ENCODE results near the gene PPL.

DNA sequence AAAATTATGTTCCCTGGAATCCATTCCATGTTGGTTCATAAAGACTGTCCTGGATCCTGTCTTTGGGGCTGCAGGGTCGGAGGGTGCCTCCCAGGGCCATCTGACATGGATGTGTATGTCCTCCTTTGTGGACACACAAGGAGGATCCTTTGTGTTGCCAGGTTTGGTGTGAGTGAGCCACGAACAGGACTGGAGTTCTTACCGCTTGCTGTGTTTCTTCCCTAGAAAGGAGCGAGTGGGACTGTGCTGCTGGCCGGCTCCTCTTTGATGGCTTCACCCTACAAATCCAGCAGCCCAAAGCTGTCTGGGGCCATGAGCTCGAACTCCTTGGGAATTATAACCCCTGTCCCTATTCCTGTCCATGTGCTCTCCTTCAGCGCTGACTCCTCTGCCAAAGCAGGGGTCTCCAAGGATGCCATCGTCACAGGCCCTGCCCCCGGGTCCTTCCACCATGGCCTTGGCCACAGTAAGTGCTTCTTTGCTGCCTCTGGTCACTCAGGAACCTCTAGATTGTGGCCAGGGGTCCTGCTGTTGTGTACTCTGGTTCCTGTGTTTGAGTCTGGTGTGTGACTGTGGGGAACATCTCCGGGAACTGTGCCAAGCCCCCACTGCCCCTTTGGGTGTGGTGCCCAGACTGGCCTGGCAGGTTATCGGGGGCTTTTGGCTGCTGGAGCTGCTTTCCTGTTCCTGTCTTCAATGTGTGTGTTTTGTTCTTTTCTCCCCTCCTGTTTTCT lies 60.1 kb downstream of the PPL start:
- no peak for TF ChIP-seq POLR2A (IDR thresholded peaks at IDR 0.05)
- TF ChIP-seq, protein P1, sequence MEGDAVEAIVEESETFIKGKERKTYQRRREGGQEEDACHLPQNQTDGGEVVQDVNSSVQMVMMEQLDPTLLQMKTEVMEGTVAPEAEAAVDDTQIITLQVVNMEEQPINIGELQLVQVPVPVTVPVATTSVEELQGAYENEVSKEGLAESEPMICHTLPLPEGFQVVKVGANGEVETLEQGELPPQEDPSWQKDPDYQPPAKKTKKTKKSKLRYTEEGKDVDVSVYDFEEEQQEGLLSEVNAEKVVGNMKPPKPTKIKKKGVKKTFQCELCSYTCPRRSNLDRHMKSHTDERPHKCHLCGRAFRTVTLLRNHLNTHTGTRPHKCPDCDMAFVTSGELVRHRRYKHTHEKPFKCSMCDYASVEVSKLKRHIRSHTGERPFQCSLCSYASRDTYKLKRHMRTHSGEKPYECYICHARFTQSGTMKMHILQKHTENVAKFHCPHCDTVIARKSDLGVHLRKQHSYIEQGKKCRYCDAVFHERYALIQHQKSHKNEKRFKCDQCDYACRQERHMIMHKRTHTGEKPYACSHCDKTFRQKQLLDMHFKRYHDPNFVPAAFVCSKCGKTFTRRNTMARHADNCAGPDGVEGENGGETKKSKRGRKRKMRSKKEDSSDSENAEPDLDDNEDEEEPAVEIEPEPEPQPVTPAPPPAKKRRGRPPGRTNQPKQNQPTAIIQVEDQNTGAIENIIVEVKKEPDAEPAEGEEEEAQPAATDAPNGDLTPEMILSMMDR (IDR thresholded peaks at IDR 0.05), result no peak

All from testis (tissue), 2 donors.